SK-N-DZ (cell line): Measurements from ENCODE around the gene ARRDC1.

Source experiments
- DNase-seq: peaks from one replicate; pipeline ENCODE4 v3.0.0-alpha.2; 2015; ENCODE audit warnings: low spot score

ARRDC1 gene

DNA sequence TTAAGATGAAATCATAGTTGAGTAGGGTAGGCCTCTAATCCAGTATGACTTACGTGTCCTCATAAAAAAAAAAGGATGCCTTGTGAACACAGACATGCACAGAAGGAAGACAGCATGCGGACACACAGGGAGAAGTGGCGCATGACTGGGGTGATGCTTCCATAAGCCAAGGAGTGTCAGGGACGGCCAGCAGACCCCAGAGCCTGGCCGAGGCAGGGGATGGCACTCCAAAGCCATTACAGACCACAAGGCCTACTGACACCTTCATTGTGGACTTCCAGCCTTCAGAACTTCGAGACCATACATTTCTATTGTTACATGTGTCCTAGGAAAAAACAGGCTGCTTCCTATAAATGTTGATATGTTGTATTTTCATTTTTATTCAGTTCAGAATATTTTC lies 33.2 kb downstream of the ARRDC1 start:
- no peak for DNase-seq

DNA sequence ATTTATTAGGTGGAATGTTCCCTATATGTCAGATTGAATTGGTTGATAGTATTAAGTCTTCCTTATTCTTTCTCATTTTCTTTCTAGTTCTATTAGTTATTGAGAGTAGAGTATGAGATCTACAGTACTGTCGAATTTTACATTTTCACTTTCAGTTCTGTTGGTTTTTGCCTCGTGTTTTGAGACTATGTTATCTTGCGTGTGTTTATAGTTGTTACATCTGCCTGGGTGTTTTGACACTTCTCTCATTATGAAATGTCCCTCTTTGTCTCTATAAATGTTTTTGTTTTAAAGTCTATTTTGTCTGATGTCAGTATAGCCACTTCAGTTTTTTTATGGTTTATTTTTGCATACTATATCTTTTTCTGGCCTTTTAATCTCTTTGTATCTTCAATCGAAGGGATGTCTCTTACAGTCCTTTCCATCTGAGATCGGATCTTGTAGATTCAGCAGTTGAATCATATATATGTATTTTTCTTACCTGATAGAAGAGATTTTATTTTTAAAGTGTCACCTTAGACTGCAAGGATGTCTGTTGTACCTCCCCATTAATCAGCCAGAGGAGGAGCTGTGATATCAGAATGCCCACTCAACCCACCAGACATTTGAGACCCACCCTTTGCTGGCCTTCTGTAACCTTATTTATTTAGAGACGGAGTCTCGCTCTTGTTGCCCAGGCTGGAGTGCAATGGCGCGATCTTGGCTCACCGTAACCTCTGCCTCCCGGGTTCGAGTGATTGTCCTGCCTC lies 34.0 kb downstream of the ARRDC1 start:
- DNase-seq: no peak

DNA sequence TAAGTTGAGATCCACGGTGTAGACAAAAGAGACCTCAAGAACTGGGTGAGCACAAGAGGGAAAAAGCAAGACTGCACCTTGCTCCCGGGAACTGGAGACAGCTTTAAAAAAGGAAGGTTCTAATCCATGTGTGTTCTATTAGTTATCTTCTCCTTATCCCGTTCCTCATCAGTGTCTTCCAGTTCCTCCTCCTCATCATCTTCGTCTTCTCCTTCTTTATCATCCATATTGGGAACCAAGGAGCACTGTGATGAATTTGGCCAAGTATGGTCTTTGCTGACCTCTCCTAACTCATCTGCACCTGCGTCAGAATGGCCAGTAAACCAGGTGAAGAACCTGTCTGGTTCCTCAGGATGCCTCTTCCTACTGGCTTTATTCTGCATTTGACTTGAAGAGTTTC lies 35.4 kb downstream of the ARRDC1 start:
- no peak for DNase-seq

DNA sequence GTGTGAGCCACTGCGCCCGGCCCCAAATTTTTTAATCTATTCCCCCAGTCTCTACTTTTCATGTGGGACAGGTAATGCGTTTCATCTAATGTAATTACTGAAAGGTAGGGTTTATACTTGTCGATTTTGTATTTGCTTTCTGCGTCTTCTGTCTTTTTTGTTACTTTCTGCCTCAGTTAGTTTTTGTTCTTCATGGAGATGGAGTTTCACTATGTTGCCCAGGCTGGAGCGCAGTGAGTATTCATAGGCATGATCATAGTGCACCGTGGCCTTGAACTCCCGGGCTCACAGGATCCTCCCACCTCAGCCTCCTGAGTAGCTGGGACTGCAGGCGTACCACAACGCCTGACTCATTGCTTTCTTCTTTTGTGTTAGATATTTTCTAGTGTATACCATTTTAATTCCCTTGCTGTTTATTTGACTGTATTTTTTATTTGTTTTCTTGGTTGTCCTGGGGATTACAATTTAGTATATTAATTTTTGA lies 36.7 kb downstream of the ARRDC1 start:
- DNase-seq: no peak

DNA sequence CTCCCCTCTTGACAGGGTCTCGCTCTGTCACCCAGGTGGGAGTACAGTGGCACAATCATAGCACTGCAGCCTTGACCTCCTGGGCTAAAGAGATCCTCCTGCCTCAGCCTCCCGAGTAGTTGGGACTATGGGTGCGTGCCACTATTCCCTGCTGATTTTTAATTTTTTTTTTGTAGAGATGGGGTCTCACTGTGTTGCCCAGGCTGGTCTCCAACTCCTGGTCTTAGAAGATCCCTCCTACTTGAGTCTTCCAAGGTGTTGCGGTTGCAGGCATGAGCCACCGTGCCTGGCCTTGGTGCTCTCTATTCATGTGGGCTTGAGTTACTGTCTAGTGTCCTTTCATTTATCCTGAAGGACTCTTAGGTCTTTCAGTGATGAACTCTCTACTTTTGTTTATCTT lies 37.4 kb downstream of the ARRDC1 start:
- no peak for DNase-seq

DNA sequence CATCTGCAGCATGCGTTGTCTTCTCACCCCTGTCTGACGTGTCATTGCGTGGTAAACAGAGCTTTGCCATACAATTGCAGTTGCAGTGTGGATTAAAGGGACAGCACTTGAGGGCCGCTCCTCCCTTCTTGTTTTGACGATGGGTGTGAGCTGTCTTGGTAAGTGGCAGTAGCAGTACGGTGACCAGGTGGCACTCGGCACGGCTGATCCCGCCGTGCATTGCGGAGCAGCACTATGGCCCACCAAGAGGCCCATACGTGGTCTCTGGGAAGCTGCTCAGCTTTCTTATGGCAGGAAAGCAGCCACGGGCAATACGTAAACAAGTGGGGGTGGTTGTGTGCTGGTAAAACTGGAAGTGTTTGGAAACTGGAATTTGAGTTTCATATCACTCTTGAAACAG lies 38.4 kb downstream of the ARRDC1 start:
- DNase-seq: no peak

DNA sequence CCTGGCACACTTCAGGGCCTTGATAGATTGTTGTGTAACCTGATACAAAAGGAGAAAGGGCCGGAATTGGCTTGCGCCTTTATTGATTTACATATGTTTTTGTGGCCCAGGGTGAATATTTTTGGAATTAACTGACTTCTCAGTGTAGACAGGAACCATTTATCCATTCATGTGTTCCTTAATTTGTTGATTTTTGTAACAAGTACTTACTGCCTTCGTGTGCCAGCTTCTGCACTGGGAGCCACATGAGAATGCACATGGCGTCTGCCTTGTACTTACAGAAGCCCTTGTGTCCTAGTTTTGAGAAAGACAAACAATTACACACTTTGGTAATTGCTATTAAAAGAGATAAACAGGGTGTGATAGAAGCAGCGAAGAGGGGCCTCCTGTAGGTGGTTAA lies 39.7 kb downstream of the ARRDC1 start:
- DNase-seq: no peak

DNA sequence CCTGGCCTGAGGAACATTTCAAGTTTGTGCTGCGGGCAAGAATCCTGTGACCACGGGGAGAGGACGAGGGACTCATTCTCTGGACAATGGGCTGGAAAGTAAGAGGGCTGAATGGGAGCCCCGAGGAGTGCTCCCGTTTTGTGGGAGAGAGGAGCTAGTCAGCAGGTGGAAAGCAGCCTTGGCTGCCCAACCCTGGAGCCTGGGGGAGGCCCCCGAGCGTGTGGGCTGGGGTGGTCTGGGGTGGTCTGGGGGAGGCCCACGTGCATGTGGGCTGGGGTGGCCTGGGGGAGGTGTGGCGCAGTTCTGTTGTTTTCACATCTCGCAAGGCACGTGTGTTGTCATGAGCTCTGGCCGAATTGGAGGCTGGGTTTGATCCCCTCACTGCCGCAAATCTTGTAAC lies 40.9 kb downstream of the ARRDC1 start:
- no peak for DNase-seq

DNA sequence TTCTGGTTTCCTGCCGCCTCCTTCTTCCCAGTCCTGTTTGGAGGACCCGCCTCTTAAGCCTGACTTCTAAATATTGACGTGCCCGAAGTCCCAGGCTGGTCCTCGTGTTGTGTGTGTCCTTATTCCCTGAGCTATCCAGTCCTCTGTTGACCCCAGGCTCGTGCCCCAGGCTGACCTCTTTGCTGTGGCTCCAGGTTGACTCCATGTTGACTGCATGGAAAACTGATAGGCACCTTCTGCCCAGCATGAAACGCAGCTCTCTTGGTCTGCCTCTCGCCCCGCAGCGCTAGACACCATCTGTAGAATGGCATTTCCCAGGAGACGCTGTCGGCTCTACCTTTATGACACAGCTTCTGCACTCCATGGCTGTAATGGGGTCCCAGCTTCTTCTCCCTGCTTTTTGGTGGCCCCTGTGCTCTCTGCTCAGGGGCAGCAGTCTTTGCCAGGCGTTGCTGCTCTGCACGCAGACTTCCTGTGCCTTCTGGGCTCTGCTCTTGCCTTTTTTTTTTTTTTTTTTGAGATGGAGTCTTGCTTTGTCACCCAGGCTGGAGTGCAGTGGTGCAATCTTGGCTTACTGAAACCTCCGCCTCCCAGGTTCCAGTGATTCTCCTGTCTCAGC lies 41.7 kb downstream of the ARRDC1 start:
- no peak for DNase-seq

DNA sequence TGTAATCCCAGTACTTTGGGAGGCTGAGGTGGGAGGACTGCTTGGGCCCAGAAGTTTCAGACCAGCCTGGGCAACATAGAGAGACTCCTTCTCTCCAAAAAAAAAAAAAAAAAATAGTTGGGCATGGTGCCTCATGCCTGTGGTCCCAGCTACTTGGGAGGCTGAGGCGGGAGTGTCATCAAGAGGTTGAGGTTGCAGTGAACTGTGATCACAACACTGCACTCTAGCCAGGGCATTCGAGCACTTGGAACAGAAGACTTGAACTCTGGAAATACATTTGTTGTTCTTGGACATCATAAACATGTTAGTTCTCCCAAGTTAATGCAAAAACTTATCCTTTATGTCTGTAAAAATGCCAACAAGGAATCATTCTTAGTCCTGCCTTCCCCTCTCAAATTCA lies 42.9 kb downstream of the ARRDC1 start:
- DNase-seq: no peak

DNA sequence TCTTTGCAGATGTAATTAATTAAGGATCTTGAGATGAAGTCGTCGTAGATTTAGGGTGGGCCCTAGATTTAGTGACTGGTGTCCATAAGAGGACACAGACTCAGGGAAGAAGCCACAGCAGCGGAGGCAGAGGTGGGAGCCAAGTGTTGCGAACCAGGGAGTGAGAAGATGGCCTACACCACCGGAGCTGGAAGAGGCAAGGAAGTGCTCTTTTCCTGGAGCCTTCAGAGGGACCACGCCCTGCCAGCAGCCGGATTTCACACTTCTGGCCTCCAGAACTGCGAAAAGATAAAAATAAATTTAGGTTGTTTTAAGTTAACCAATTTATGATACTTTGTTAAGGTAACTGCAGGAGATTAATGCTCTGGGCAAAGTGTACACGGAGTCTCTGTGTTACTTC lies 44.1 kb downstream of the ARRDC1 start:
- DNase-seq: no peak

DNA sequence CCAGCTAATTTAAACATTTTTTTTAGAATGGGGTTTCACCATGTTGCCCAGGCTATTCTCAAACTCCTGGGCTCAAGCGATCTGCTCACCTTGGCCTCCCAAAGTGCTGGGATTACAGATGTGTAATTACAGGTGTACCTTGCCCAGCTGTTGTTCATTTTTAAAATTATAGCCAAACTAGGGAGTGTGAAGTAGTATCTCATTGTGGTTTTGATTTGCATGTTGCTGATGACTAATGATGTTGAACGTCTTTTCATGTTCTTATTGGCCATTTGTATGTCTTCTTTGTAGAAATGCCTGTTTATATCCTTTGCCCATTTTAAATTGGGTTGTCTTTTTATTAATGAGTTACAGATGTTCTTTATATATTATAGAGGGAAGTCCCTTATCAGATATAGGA lies 44.8 kb downstream of the ARRDC1 start:
- no peak for DNase-seq

DNA sequence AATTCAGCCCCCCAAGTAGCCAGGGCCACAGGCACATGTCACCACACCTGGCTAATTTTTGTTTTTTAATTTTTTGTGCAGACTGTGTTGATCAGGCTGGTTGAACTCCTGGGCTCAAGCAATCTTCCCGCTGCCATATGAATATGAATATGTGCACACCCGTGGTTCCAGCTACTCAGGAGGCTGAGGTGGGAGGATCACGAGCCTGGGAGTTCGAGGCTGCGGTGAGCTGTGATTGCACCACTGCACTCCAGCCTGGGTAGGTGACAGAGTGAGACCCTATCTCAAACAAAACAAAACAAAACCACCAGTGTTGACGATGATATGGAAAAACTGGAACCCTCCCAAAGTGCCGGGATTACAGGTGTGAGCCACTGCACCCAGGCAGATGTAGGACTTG lies 45.3 kb downstream of the ARRDC1 start:
- no peak for DNase-seq

DNA sequence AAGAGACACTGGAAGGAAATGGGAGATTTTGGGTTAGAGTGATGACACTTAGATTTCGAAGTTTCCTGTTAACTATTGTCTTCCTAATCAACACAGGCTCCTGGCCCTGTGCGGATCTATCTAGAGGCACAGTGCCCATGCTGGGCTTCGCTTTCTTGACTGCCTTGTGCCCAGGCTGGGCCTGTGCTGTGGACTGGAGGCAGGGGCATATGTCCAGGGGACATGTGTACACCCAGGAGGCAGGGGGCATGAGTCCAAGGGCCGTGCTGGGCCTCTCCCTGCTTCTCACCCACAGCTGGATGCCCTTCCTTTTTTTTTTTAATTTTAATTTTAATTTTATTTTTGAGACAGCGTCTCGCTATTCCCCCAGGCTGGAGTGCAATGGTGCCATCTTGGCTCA lies 50.9 kb downstream of the ARRDC1 start:
- DNase-seq: no peak

DNA sequence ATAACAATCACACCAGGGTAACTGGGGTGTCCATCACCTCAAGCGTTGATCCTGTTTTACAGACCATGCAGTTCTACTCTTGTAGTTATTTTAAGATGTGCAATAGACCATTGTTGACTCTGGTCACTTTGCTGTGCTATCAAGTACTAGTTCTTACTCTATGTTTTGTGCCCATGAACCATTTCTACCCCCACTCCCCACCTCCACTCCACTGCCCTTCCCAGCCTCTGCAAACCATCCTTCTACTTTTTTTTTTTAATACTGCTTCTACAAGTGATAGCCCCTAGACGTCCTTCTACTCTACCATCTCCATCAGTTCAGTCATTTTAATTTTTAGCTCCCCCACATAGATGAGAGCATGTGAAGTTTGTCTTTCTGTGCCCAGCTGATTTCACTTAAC lies 52.1 kb downstream of the ARRDC1 start:
- DNase-seq: no peak

DNA sequence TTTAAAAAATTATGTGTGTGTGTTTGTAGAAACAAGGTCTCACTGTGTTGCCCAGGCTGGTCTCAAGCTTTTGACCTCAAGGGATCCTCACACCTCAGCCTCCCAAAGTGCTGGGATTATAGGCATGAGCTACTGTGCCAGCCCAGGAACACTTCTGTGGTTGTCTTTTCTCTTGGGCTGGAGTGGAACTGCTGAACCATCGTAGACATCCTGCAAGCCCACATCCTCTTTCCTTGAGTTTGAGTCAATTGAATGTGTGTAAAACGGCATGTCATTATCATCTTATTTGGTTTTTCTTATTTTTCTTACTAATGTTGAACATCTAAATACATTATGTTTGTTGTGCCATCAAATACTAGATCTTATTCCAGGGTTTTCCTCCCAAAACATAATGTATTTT lies 53.3 kb downstream of the ARRDC1 start:
- no peak for DNase-seq

DNA sequence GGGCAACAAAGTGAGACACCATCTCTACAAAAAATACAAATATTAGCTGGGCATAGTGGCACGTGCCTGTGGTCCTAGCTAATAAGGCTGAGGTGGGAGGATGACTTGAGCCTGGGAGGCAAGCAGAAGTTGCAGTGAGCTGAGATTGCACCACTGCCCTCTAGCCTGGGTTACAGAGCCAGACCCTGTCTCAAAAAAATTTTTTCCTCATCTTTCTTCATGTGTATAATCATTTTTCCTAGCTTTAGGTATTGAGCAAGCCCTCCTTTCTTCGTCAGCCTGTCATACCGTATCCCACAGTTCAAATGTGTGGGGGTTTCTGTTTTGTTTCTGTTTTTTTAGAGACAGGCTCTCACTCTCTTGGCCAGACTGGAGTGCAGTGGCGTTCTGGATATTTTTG lies 54.7 kb downstream of the ARRDC1 start:
- no peak for DNase-seq

DNA sequence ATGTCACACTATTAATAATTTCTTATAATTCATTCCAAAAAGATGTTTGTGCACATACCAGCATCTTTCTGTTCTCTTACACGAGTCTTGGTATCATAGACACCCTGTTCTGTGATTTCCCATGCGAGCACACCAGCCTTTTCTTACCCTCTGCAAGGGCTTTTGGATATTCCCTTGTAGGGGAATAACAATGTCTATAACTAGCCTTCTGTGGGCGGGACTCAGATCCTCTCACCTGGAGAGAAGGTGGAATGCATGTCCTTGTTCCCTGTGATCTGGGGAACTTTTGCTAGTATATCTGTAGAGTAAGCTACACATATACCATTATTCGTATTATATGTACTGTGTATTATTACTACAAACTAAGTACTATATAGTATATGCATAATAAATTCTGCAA lies 58.1 kb downstream of the ARRDC1 start:
- no peak for DNase-seq

DNA sequence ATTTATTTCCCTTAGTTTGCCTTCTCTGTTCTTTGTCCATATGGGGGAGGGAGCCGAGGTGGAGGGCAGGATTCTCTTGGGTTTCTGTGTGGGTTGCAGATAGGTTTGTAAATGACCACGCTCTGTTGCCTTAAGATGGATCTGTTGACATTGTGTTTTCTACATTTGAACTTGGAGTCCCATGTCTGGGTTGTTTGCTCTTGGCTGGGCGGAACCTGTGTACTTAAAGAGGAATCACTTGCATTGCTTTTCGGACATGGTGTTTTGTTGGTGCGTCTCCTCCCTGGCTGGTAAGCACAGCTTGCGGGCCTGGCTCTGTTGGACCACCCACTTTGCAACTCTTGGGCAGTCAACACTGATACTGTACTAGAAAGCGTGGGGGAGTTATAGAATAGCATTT lies 59.2 kb downstream of the ARRDC1 start:
- DNase-seq: no peak
